Breast epithelium (tissue), 4 donors: ENCODE measurements around the gene CNTN5. TPM values are rescaled to one million over a fixed set of nuclear protein-coding genes. Genes with fewer than 3 reads are reported as not detected.

Experiments
- DNase-seq, 2 donors: peaks; one replicate each; pipeline ENCODE4 v3.0.0-alpha.2; 2019; ENCODE audit warnings: low spot score in 2 of 2
- H3K27ac ChIP-seq, 2 donors: fragments of 200-600 bp; sonication (generic) in 1 of 2; one replicate each; pipeline ENCODE4 v1.5.1; 2016 to 2019; ENCODE audit warnings: mild to moderate bottlenecking in 1 of 2
- H3K27me3 ChIP-seq, 2 donors: fragments of 200-600 bp; sonication (generic) in 1 of 2; one replicate each; pipeline versions ENCODE4 v1.5.1 to v1.6.0; 2017 to 2019; ENCODE audit warnings: control low read depth in 1 of 2, mild to moderate bottlenecking in 1 of 2
- H3K36me3 ChIP-seq: fragments of 200-600 bp; one replicate; pipeline ENCODE4 v1.5.1; 2019
- H3K4me1 ChIP-seq, 2 donors: fragments of 200-600 bp; sonication (generic); one replicate each; pipeline ENCODE4 v1.5.1; 2016 to 2019; ENCODE audit warnings: control low read depth in 1 of 2
- H3K4me3 ChIP-seq, 3 donors: fragments of 200-600 bp; sonication (generic); 1 replicate in 2 of 3; 2 replicates in 1 of 3; pipeline ENCODE4 v1.5.1; 2016 to 2019; ENCODE audit warnings: mild to moderate bottlenecking in 3 of 3, moderate library complexity in 2 of 3
- H3K9me3 ChIP-seq, 2 donors: fragments of 200-600 bp; sonication (generic) in 1 of 2; one replicate each; pipeline ENCODE4 v1.5.1; 2016 to 2019; ENCODE audit warnings: control low read depth in 1 of 2
- CTCF ChIP-seq, 3 donors: fragments of 450-650 bp; IDR thresholded peaks; one replicate each; pipeline ENCODE4 v1.5.1; 2016 to 2017; ENCODE audit warnings: antibody characterized with exemption in 3 of 3, mild to moderate bottlenecking in 3 of 3, moderate library complexity in 3 of 3
- POLR2A ChIP-seq: fragments of 450-650 bp; IDR thresholded peaks from one replicate; pipeline ENCODE4 v1.6.1; 2016; ENCODE audit warnings: antibody characterized with exemption, mild to moderate bottlenecking, moderate library complexity
- POLR2AphosphoS5 ChIP-seq, 3 donors: sonication (generic); formaldehyde crosslinking; IDR thresholded peaks; one replicate each; pipeline ENCODE4 v1.6.1; 2017; ENCODE audit warnings: antibody characterized with exemption in 3 of 3
- intact Hi-C: fragments of 100-400 bp; cut with DNase I; formaldehyde crosslinking; loops from one replicate; pipeline ENCODE4 v1.15.1; 2023; ENCODE audit warnings: low total_unique reads
- total RNA-seq, 3 donors: library from RNA; depleted of rRNA; stranded (reverse); fragments of >200 nt; gene quantifications; one replicate each; pipeline ENCODE4 v1.1.0, GENCODE V29; 2016

CNTN5 gene
- total RNA-seq, 3 donors from 2014 or later, result not detected

GRCh38 chr11:100009728-100010127 lies 989.0 kb downstream of the CNTN5 start:
- Histone ChIP-seq H3K4me3 (no peak overlapping the region), H3K27ac (no peak overlapping the region), H3K27me3 (no peaks in the 10 kb centered on the region), H3K36me3 (no peaks in the 10 kb centered on the region), H3K9me3 (no peaks in the 10 kb centered on the region), H3K4me1 (no peaks in the 10 kb centered on the region)
- DNase-seq, result no peak
- intact Hi-C loops, result no loop called here
- TF ChIP-seq POLR2A, result no peak
- no peak for TF ChIP-seq CTCF (IDR thresholded peaks at IDR 0.05)
- TF ChIP-seq POLR2AphosphoS5 (IDR thresholded peaks at IDR 0.05), result no peak

GRCh38 chr11:100010393-100010792 lies 989.6 kb downstream of the CNTN5 start:
- no peaks in the 10 kb centered on the region for H3K36me3 ChIP-seq
- no peaks in the 10 kb centered on the region for H3K4me1 ChIP-seq
- H3K4me3 ChIP-seq, result no peak overlapping the region
- no peak overlapping the region for H3K27ac ChIP-seq
- TF ChIP-seq POLR2A (no peak), CTCF (IDR thresholded peaks at IDR 0.05) (no peak), POLR2AphosphoS5 (IDR thresholded peaks at IDR 0.05) (no peak)
- DNase-seq, result no peak
- H3K9me3 ChIP-seq, result no peaks in the 10 kb centered on the region
- intact Hi-C loops, result no loop called here
- no peaks in the 10 kb centered on the region for H3K27me3 ChIP-seq

GRCh38 chr11:100011697-100012096 lies 990.9 kb downstream of the CNTN5 start:
- intact Hi-C loops, result no loop called here
- H3K9me3 ChIP-seq, result no peaks in the 10 kb centered on the region
- TF ChIP-seq POLR2AphosphoS5 (IDR thresholded peaks at IDR 0.05) (no peak), CTCF (IDR thresholded peaks at IDR 0.05) (no peak), POLR2A (no peak)
- no peaks in the 10 kb centered on the region for H3K27me3 ChIP-seq
- H3K4me1 ChIP-seq, result no peaks in the 10 kb centered on the region
- no peak for DNase-seq
- H3K4me3 ChIP-seq, result no peak overlapping the region
- H3K36me3 ChIP-seq, result no peaks in the 10 kb centered on the region
- no peak overlapping the region for H3K27ac ChIP-seq

- intact Hi-C loops, result no loop called here
- DNase-seq, result no peak
Measured at GRCh38 chr11:100013011-100013410, 992.3 kb downstream of the CNTN5 start.

GRCh38 chr11:100031973-100032372 lies 1011.2 kb downstream of the CNTN5 start:
- no peaks in the 10 kb centered on the region for H3K4me1 ChIP-seq
- no peak overlapping the region for H3K27ac ChIP-seq

More at GRCh38 chr11:100013011-100013410, 992.3 kb downstream of the CNTN5 start:
- no peaks in the 10 kb centered on the region for H3K9me3 ChIP-seq
- no peak overlapping the region for H3K4me3 ChIP-seq
- TF ChIP-seq POLR2AphosphoS5 (IDR thresholded peaks at IDR 0.05) (no peak), POLR2A (no peak), CTCF (IDR thresholded peaks at IDR 0.05) (no peak)
- H3K27me3 ChIP-seq, result no peaks in the 10 kb centered on the region
- H3K27ac ChIP-seq, result no peak overlapping the region
- H3K36me3 ChIP-seq, result no peaks in the 10 kb centered on the region
- no peaks in the 10 kb centered on the region for H3K4me1 ChIP-seq

More at GRCh38 chr11:100031973-100032372, 1011.2 kb downstream of the CNTN5 start:
- Histone ChIP-seq H3K9me3 (peaks cover 0 to 6% of the 10 kb centered on the region in 2 donors), H3K36me3 (no peaks in the 10 kb centered on the region), H3K4me3 (no peak overlapping the region), H3K27me3 (no peaks in the 10 kb centered on the region)
- TF ChIP-seq CTCF (IDR thresholded peaks at IDR 0.05) (no peak), POLR2A (no peak), POLR2AphosphoS5 (IDR thresholded peaks at IDR 0.05) (no peak)
- intact Hi-C loops, result no loop called here
- no peak for DNase-seq
